Keratinocyte (primary cell): ENCODE data around the gene TBC1D9B. TPM values are rescaled to one million over a fixed set of nuclear protein-coding genes. Genes with fewer than 3 reads are reported as not detected.

Experiments used
- DNase-seq: peaks from one replicate; pipeline ENCODE4 v3.0.0-alpha.2; 2011; ENCODE audit warnings: low read depth, missing footprints, low spot score
- FAIRE-seq: peaks from 2 replicates; lab custom pipeline; 2011; peaks lifted over from hg19 to GRCh38; lab: Jason Lieb, UNC
- H2AFZ ChIP-seq: 2 replicates; pipeline ENCODE4 v1.6.0; 2012; ENCODE audit warnings: low read length, control low read depth, inconsistent platforms; ENCODE audit not compliant: control insufficient read depth
- H3K27ac ChIP-seq: 2 replicates; pipeline ENCODE4 v1.5.1; 2011; ENCODE audit warnings: low read length; ENCODE audit not compliant: control insufficient read depth, insufficient read depth
- H3K27me3 ChIP-seq: 3 replicates; pipeline ENCODE4 v1.6.0; 2011; ENCODE audit warnings: low read length; ENCODE audit not compliant: control insufficient read depth, insufficient read depth; ENCODE audit errors: extremely low read depth
- H3K36me3 ChIP-seq, 2 experiments: 2 replicates in 1 of 2; 3 replicates in 1 of 2; pipeline ENCODE4 v1.5.1; 2011; ENCODE audit warnings: low read length in 2 of 2, mild to moderate bottlenecking in 1 of 2; ENCODE audit not compliant: control insufficient read depth in 2 of 2, insufficient read depth in 2 of 2; ENCODE audit errors: extremely low read depth in 1 of 2
- H3K4me1 ChIP-seq: 3 replicates; pipeline ENCODE4 v1.5.1; 2011; ENCODE audit warnings: low read length; ENCODE audit not compliant: control insufficient read depth, insufficient read depth; ENCODE audit errors: extremely low read depth
- H3K4me2 ChIP-seq: 3 replicates; pipeline ENCODE4 v1.6.0; 2011; ENCODE audit warnings: low read depth, low read length; ENCODE audit not compliant: control insufficient read depth, insufficient read depth; ENCODE audit errors: extremely low read depth
- H3K4me3 ChIP-seq, 3 experiments: fragments of 200-600 bp in 1 of 3; sonication (generic) in 1 of 3; 2 replicates in 2 of 3; 3 replicates in 1 of 3; pipeline ENCODE4 v1.5.1; 2011 to 2016; ENCODE audit warnings: low read length in 3 of 3, mild to moderate bottlenecking in 3 of 3, control low read depth in 2 of 3, inconsistent platforms in 1 of 3, low read depth in 1 of 3, mixed read lengths in 1 of 3, mixed run types in 1 of 3, moderate library complexity in 1 of 3; ENCODE audit not compliant: control insufficient read depth in 2 of 3, insufficient read depth in 2 of 3; ENCODE audit errors: extremely low read depth in 1 of 3
- H3K79me2 ChIP-seq: 2 replicates; pipeline ENCODE4 v1.6.0; 2012; ENCODE audit warnings: low read length; ENCODE audit not compliant: control insufficient read depth, insufficient read depth
- H3K9ac ChIP-seq: 3 replicates; pipeline ENCODE4 v1.6.0; 2011; ENCODE audit warnings: low read length; ENCODE audit not compliant: control insufficient read depth, insufficient read depth; ENCODE audit errors: extremely low read depth
- H3K9me1 ChIP-seq: 3 replicates; pipeline ENCODE4 v1.6.0; 2011; ENCODE audit warnings: low read length; ENCODE audit not compliant: control insufficient read depth, insufficient read depth; ENCODE audit errors: extremely low read depth
- H3K9me3 ChIP-seq: 2 replicates; pipeline ENCODE4 v1.5.1; 2012; ENCODE audit warnings: low read depth, low read length; ENCODE audit not compliant: control insufficient read depth
- H4K20me1 ChIP-seq: 3 replicates; pipeline ENCODE4 v1.6.0; 2011; ENCODE audit warnings: low read length; ENCODE audit not compliant: control insufficient read depth, insufficient read depth; ENCODE audit errors: extremely low read depth
- EZH2 ChIP-seq: IDR thresholded peaks from one replicate; pipeline ENCODE4 v1.6.1; 2012; ENCODE audit warnings: inconsistent platforms, mild to moderate bottlenecking, low read length, moderate library complexity
- dilution Hi-C: fragments of 300-500 bp; cut with MboI; formaldehyde crosslinking; loops from one replicate; pipeline ENCODE4 v1.7.0; 2020; ENCODE audit warnings: low sequenced_read_pairs; ENCODE audit not compliant: extremely low pct_ligation_motif_present
- polyA plus RNA-seq, 5 experiments: library from polyadenylated mRNA; depleted of rRNA in 3 of 5; stranded (reverse) in 3 of 5; stranded (forward) in 1 of 5; unstranded in 1 of 5; fragments of >200 nt; gene quantifications; 1 replicate in 1 of 5; 2 replicates in 3 of 5; 3 replicates in 1 of 5; pipeline versions ENCODE4 v1.2.1 to v1.2.3, GENCODE V29; 2011 to 2012; ENCODE audit warnings: missing spikeins in 2 of 5, low read depth in 1 of 5, low replicate concordance in 1 of 5
- TF ChIP-seq, protein P1 (sequence below), 3 experiments: IDR thresholded peaks in 1 of 3; conservative IDR thresholded peaks in 1 of 3; optimal IDR thresholded peaks in 1 of 3; 2 replicates in 2 of 3; 3 replicates in 1 of 3; pipeline versions ENCODE3 to v1.5.1; 2011; ENCODE audit warnings: low read length in 3 of 3, mild to moderate bottlenecking in 3 of 3, moderate library complexity in 2 of 3, control low read depth in 1 of 3, inconsistent platforms in 1 of 3; ENCODE audit not compliant: insufficient read depth in 2 of 3; ENCODE audit errors: extremely low read depth in 1 of 3

TBC1D9B gene
- polyA plus RNA-seq, 1 donor (not counting 4 experiments of a cell fraction or from before 2014, with no cell fraction given): 51.4 TPM

GRCh38 chr5:179840321-179840720 is 67.4 kb downstream of the TBC1D9B start:
- Histone ChIP-seq H3K27ac (no peak overlapping the region), H3K27me3 (no peaks in the 10 kb centered on the region), H3K9ac (no peak overlapping the region), H3K79me2 (no peaks in the 10 kb centered on the region), H3K4me3 (no peak overlapping the region), H4K20me1 (no peaks in the 10 kb centered on the region), H3K9me1 (no peaks in the 10 kb centered on the region), H3K9me3 (no peaks in the 10 kb centered on the region), H2AFZ (no peak overlapping the region), H3K4me2 (no peak overlapping the region), H3K4me1 (no peaks in the 10 kb centered on the region), H3K36me3 (peaks cover 13% of the 10 kb centered on the region in 2 experiments)
- dilution Hi-C loops: loop anchor here (25.0 kb wide), 1 partner anchor 103 kb away; the partner anchor contains the start of gene MAML1
- TF ChIP-seq, protein P1, sequence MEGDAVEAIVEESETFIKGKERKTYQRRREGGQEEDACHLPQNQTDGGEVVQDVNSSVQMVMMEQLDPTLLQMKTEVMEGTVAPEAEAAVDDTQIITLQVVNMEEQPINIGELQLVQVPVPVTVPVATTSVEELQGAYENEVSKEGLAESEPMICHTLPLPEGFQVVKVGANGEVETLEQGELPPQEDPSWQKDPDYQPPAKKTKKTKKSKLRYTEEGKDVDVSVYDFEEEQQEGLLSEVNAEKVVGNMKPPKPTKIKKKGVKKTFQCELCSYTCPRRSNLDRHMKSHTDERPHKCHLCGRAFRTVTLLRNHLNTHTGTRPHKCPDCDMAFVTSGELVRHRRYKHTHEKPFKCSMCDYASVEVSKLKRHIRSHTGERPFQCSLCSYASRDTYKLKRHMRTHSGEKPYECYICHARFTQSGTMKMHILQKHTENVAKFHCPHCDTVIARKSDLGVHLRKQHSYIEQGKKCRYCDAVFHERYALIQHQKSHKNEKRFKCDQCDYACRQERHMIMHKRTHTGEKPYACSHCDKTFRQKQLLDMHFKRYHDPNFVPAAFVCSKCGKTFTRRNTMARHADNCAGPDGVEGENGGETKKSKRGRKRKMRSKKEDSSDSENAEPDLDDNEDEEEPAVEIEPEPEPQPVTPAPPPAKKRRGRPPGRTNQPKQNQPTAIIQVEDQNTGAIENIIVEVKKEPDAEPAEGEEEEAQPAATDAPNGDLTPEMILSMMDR (optimal IDR thresholded peaks at IDR 0.05 in 1 of 3, IDR thresholded peaks at IDR 0.05 in 1 of 3, conservative IDR thresholded peaks at IDR 0.05 in 1 of 3; ENCODE audit: extremely low read depth in 1 of 3, insufficient read depth in 2 of 3, low read length in 3 of 3): no peak
- no peak for TF ChIP-seq EZH2
- DNase-seq (no peak), FAIRE-seq (no peak)

DNA sequence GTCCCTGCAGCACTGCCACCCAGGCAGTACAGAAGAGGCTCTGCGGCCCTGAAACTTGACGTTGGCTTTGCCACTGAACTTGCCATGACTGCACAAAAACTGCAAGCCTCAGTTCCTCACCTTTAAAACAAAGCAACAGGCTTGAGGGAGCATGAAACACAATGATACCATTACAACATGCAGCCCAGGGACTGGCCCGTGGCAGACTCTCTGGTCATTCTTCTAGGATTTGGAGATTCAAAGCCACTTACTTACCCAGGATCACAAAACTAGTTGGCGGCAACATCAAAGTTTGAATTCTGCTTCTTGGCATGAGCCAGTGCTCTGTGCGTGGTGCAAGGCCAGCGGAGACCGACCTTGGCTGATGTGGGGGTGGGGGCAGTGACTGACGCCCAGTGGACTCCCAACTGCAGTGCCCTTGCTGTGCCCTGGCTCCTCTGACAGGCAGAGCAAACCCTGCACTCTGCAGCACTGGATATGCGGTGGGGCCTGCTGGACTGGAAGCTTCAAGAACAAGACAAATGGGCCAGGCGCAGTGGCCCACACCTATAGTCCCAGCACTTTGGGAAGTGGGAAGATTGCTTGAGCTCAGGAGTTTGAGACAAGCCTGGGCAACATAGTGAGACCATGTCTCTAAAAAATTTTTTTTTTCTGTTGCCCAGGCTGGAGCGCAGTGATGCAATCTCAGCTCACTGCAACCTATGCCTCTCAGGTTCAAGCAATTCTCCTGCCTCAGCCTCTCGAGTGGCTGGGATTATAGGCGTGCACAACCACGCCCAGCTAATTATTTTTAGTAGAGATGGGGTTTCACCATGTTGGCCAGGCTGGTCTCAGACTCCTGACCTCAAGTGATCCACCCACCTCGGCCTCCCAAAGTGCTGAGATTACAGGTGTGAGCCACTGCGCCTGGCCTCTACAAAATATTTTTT is 68.1 kb downstream of the TBC1D9B start:
- DNase-seq: no peak
- Histone ChIP-seq H3K79me2 (no peaks in the 10 kb centered on the region), H2AFZ (no peak overlapping the region), H3K9me1 (no peaks in the 10 kb centered on the region), H3K9ac (no peak overlapping the region), H3K4me3 (no peak overlapping the region), H3K36me3 (peaks cover 13% of the 10 kb centered on the region in 2 experiments), H3K27me3 (no peaks in the 10 kb centered on the region), H3K4me1 (no peaks in the 10 kb centered on the region), H4K20me1 (no peaks in the 10 kb centered on the region), H3K4me2 (no peak overlapping the region), H3K9me3 (no peaks in the 10 kb centered on the region), H3K27ac (no peak overlapping the region)
- no peak for TF ChIP-seq EZH2
- TF ChIP-seq, protein P1 (optimal IDR thresholded peaks at IDR 0.05 in 1 of 3, IDR thresholded peaks at IDR 0.05 in 1 of 3, conservative IDR thresholded peaks at IDR 0.05 in 1 of 3; ENCODE audit: extremely low read depth in 1 of 3, insufficient read depth in 2 of 3, low read length in 3 of 3): no peak
- no peak for FAIRE-seq
- dilution Hi-C loops: loop anchor here (25.0 kb wide), 1 partner anchor 102 kb away; the partner anchor contains the start of gene MAML1
